GM23338 (cell line): Measurements from ENCODE around the gene BAX.

Source experiments
- CREB1 ChIP-seq: fragments of 250-450 bp; sonication (Bioruptor Pico); IDR thresholded peaks from 2 replicates; pipeline ENCODE4 v1.5.0; 2020; ENCODE audit warnings: low read depth, mild to moderate bottlenecking, moderate library complexity
- CTCF ChIP-seq, 2 experiments: fragments of 200-600 bp in 1 of 2; sonication (generic) in 1 of 2; conservative IDR thresholded peaks; 2 replicates each; pipeline versions ENCODE4 v1.5.1 to v1.6.1; 2016 to 2017; ENCODE audit warnings: antibody characterized with exemption in 2 of 2, low read depth in 2 of 2, mild to moderate bottlenecking in 2 of 2, moderate library complexity in 1 of 2
- ETS1 ChIP-seq: IDR thresholded peaks from 2 replicates; pipeline ENCODE4 v1.6.1; 2016; ENCODE audit warnings: antibody characterized with exemption
- EZH2 ChIP-seq: fragments of 200-600 bp; sonication (generic); IDR thresholded peaks from one replicate; pipeline ENCODE4 v1.8.0; 2017; ENCODE audit warnings: antibody characterized with exemption, mild to moderate bottlenecking, low read depth; ENCODE audit not compliant: unreplicated experiment
- EZH2phosphoT487 ChIP-seq: fragments of 200-600 bp; sonication (generic); IDR thresholded peaks from one replicate; pipeline ENCODE4 v1.8.1; 2018; ENCODE audit warnings: antibody characterized with exemption; ENCODE audit not compliant: unreplicated experiment
- JUNB ChIP-seq: IDR thresholded peaks from one replicate; pipeline ENCODE4 v1.6.1; 2016; ENCODE audit warnings: antibody characterized with exemption; ENCODE audit not compliant: unreplicated experiment
- NANOG ChIP-seq: IDR thresholded peaks from 2 replicates; pipeline ENCODE4 v1.6.1; 2016; ENCODE audit warnings: antibody characterized with exemption, borderline replicate concordance
- POLR2AphosphoS5 ChIP-seq: IDR thresholded peaks from 2 replicates; pipeline ENCODE4 v1.6.1; 2016; ENCODE audit warnings: antibody characterized with exemption, low read depth
- REST ChIP-seq: IDR thresholded peaks from one replicate; pipeline ENCODE4 v1.6.1; 2018; ENCODE audit warnings: antibody characterized with exemption; ENCODE audit not compliant: unreplicated experiment
- STAT1 ChIP-seq: IDR thresholded peaks from one replicate; pipeline ENCODE4 v1.6.1; 2016; ENCODE audit warnings: antibody characterized with exemption; ENCODE audit not compliant: unreplicated experiment
- ZNF331 ChIP-seq: fragments of 250-450 bp; sonication (Bioruptor Pico); IDR thresholded peaks from 2 replicates; pipeline ENCODE4 v1.5.0; 2020; ENCODE audit warnings: low read depth, mild to moderate bottlenecking, moderate library complexity
- ZNF462 ChIP-seq: fragments of 250-450 bp; sonication (Bioruptor Pico); IDR thresholded peaks from 2 replicates; pipeline ENCODE4 v1.5.0; 2020; ENCODE audit warnings: mild to moderate bottlenecking, moderate library complexity

GRCh38 chr19:48969276-48970138, 14.8 kb downstream of the BAX start:
- TF ChIP-seq CTCF (conservative IDR thresholded peaks at IDR 0.05; ENCODE audit: low read depth in 2 of 2): no peak
- no peak for TF ChIP-seq EZH2
- no peak for TF ChIP-seq EZH2phosphoT487
- no peak for TF ChIP-seq POLR2AphosphoS5
- TF ChIP-seq JUNB: no peak
- no peak for TF ChIP-seq REST
- no peak for TF ChIP-seq CREB1 (CRISPR knock-in tag)
- no peak for TF ChIP-seq ZNF462 (CRISPR knock-in tag)
- no peak for TF ChIP-seq ETS1
- no peak for TF ChIP-seq ZNF331 (CRISPR knock-in tag)
- TF ChIP-seq NANOG: no peak
- TF ChIP-seq STAT1: no peak
